Subcutaneous abdominal adipose tissue (tissue), 5 donors: Measurements from ENCODE around the gene ACOXL.

Source experiments
- H3K27ac ChIP-seq: one replicate; pipeline ENCODE4 v1.7.0; 2013; ENCODE audit warnings: low read depth, mild to moderate bottlenecking, inconsistent platforms, low read length, moderate library complexity
- H3K27me3 ChIP-seq, 5 donors: one replicate each; pipeline ENCODE4 v1.7.0; 2013; ENCODE audit warnings: low read length in 5 of 5, inconsistent platforms in 1 of 5; ENCODE audit not compliant: control insufficient read depth in 5 of 5, insufficient read depth in 4 of 5
- H3K36me3 ChIP-seq, 5 donors: one replicate each; pipeline ENCODE4 v1.7.0; 2013; ENCODE audit warnings: low read length in 5 of 5; ENCODE audit not compliant: control insufficient read depth in 5 of 5, insufficient read depth in 5 of 5
- H3K4me1 ChIP-seq, 5 donors: one replicate each; pipeline ENCODE4 v1.7.0; 2013; ENCODE audit warnings: low read length in 5 of 5, mild to moderate bottlenecking in 3 of 5, moderate library complexity in 1 of 5; ENCODE audit not compliant: control insufficient read depth in 5 of 5, insufficient read depth in 5 of 5
- H3K4me3 ChIP-seq, 5 donors: one replicate each; pipeline ENCODE4 v1.7.0; 2013; ENCODE audit warnings: low read length in 5 of 5, low read depth in 1 of 5
- H3K9ac ChIP-seq, 5 donors: one replicate each; pipeline ENCODE4 v1.7.0; 2013; ENCODE audit warnings: low read length in 5 of 5, mild to moderate bottlenecking in 4 of 5, moderate library complexity in 3 of 5
- H3K9me3 ChIP-seq, 5 donors: one replicate each; pipeline ENCODE4 v1.7.0; 2013; ENCODE audit warnings: low read length in 5 of 5; ENCODE audit not compliant: control insufficient read depth in 5 of 5
- donor health status: healthy.
- donor health status: healthy.
- donor health status: healthy.
- donor health status: healthy.
- donor health status: healthy.

The ACOXL gene

DNA sequence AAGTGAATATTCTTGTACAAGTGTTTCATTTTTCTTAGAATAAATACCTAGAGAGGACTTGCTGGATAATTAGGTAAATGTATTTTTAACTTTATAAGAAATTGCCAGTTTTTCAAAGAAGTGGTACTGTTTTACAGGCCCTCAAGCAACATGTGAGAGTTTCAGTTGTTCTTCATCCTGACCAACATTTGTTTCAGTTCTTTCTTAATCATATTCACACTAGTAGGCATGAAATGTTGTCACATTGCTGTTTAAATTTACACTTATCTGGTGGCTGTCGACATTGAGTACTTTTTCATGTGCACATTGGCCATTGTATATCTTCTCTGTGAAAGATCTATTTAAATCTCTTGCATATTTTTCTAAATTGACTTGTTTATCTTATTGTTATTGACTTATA lies 178.1 kb downstream of the ACOXL start:
- Histone ChIP-seq H3K4me1 (no peaks in the 10 kb centered on the region), H3K9me3 (peaks cover 5 to 11% (median 9%) of the 10 kb centered on the region in 5 donors), H3K36me3 (no peaks in the 10 kb centered on the region), H3K9ac (no peak overlapping the region), H3K27me3 (no peaks in the 10 kb centered on the region), H3K4me3 (no peak overlapping the region), H3K27ac (no peak overlapping the region)

GRCh38 chr2:110919738-110920137 lies 187.4 kb downstream of the ACOXL start:
- no peak overlapping the region for H3K4me3 ChIP-seq
- peaks cover 0 to 15% (median 12%) of the 10 kb centered on the region in 5 donors for H3K4me1 ChIP-seq
- H3K9me3 ChIP-seq: peaks cover 0 to 5% (median 4%) of the 10 kb centered on the region in 5 donors
- no peak overlapping the region for H3K27ac ChIP-seq
- H3K27me3 ChIP-seq: no peaks in the 10 kb centered on the region
- H3K9ac ChIP-seq: no peak overlapping the region
- no peaks in the 10 kb centered on the region for H3K36me3 ChIP-seq

- H3K9ac ChIP-seq: no peak overlapping the region
- H3K9me3 ChIP-seq: peaks cover 0 to 8% (median 2%) of the 10 kb centered on the region in 5 donors
- no peaks in the 10 kb centered on the region for H3K27me3 ChIP-seq
- peaks cover 0 to 15% (median 12%) of the 10 kb centered on the region in 5 donors for H3K4me1 ChIP-seq
- H3K27ac ChIP-seq: no peak overlapping the region
- H3K4me3 ChIP-seq: no peak overlapping the region
- no peaks in the 10 kb centered on the region for H3K36me3 ChIP-seq
Measured at GRCh38 chr2:110925479-110925878, 193.1 kb downstream of the ACOXL start.

DNA sequence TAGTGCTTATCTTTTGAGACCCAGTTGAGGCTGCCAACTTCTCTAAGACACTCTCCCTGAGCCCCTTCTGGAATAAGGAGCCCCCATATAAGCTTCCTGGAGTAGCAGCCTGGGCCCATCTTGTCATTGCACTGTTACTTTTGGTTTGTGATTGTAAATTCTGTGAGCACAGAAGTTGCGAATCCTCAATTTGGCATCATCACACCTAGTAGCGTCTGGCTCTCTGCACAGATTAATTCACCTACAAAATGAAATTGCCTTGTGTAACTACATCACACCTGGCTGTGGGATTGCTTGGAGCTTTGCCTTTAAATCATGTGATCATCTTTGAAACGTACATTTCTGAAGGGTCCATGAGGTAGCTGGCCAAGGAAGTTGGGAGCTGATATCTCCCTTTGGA lies 195.2 kb downstream of the ACOXL start:
- H3K4me1 ChIP-seq: peaks cover 0 to 20% (median 6%) of the 10 kb centered on the region in 5 donors
- H3K36me3 ChIP-seq: no peaks in the 10 kb centered on the region
- H3K9me3 ChIP-seq: peaks cover 0 to 8% (median 2%) of the 10 kb centered on the region in 5 donors
- no peak overlapping the region for H3K4me3 ChIP-seq
- no peak overlapping the region for H3K27ac ChIP-seq
- no peaks in the 10 kb centered on the region for H3K27me3 ChIP-seq
- no peak overlapping the region for H3K9ac ChIP-seq

- Histone ChIP-seq H3K36me3 (no peaks in the 10 kb centered on the region), H3K9me3 (peaks cover 0 to 8% (median 2%) of the 10 kb centered on the region in 5 donors), H3K27ac (no peak overlapping the region), H3K4me1 (peaks cover 0 to 11% (median 0%) of the 10 kb centered on the region in 5 donors), H3K4me3 (no peak overlapping the region), H3K9ac (no peak overlapping the region), H3K27me3 (no peaks in the 10 kb centered on the region)
Measured at GRCh38 chr2:110929528-110929927, 197.2 kb downstream of the ACOXL start.

GRCh38 chr2:110931648-110932047 lies 199.3 kb downstream of the ACOXL start:
- no peak overlapping the region for H3K9ac ChIP-seq
- no peak overlapping the region for H3K27ac ChIP-seq
- H3K4me3 ChIP-seq: no peak overlapping the region
- peaks cover 0 to 8% (median 2%) of the 10 kb centered on the region in 5 donors for H3K9me3 ChIP-seq
- H3K4me1 ChIP-seq: peaks cover 0 to 11% (median 0%) of the 10 kb centered on the region in 5 donors
- no peaks in the 10 kb centered on the region for H3K36me3 ChIP-seq
- peaks cover 0 to 3% (median 0%) of the 10 kb centered on the region in 5 donors for H3K27me3 ChIP-seq

DNA sequence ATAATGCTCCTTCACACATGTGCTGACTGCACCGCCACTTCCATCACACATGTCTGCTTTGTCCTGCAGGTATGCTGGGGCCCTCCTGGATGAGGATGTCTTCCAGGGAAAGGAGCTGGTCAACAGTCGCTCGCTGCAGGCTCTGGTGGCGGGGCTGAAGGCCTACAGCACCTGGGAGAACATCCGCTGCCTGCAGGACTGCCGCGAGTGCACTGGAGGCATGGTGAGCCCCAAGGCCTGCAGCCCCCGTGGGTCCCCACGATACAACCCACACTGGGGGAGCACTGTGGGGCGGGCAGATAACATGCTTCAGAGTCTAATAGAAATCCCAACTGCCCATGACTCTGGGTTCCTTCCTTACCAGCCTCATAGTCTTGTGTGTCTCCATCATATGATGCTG lies 201.0 kb downstream of the ACOXL start:
- no peaks in the 10 kb centered on the region for H3K36me3 ChIP-seq
- peaks cover 0 to 11% (median 0%) of the 10 kb centered on the region in 5 donors for H3K4me1 ChIP-seq
- peaks cover 0 to 8% (median 2%) of the 10 kb centered on the region in 5 donors for H3K9me3 ChIP-seq
- no peak overlapping the region for H3K9ac ChIP-seq
- no peak overlapping the region for H3K27ac ChIP-seq
- peaks cover 0 to 3% (median 0%) of the 10 kb centered on the region in 5 donors for H3K27me3 ChIP-seq
- no peak overlapping the region for H3K4me3 ChIP-seq

DNA sequence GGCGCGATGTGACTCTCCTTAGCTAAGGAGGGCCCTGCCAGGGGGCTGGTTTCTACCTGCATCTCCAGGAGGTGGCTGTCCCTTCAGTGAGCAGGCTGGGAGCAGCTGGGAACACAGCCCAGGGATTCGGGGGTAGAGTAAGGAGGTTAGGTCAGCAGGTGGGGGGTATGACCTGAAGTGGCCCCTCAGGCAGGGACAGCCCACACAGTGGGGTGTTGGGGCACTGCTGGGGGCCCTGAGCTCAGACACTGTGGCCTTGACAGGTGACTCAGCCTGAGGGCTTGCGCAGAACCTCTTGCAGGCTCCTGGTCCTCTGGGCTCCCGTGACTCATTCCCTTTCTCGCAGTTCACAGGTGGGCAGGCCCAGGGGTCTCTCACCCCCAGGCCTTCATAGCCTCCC lies 202.6 kb downstream of the ACOXL start:
- H3K4me3 ChIP-seq: no peak overlapping the region
- no peaks in the 10 kb centered on the region for H3K36me3 ChIP-seq
- H3K9ac ChIP-seq: no peak overlapping the region
- H3K9me3 ChIP-seq: peaks cover 0 to 2% (median under 1%) of the 10 kb centered on the region in 5 donors
- H3K27me3 ChIP-seq: peaks cover 0 to 3% (median 0%) of the 10 kb centered on the region in 5 donors
- no peak overlapping the region for H3K27ac ChIP-seq
- H3K4me1 ChIP-seq: peaks cover 0 to 13% (median 0%) of the 10 kb centered on the region in 5 donors

- H3K27me3 ChIP-seq: no peaks in the 10 kb centered on the region
- no peak overlapping the region for H3K9ac ChIP-seq
- peaks cover 0 to 7% (median 0%) of the 10 kb centered on the region in 5 donors for H3K4me1 ChIP-seq
- H3K36me3 ChIP-seq: no peaks in the 10 kb centered on the region
- H3K27ac ChIP-seq: no peak overlapping the region
- no peaks in the 10 kb centered on the region for H3K9me3 ChIP-seq
- no peak overlapping the region for H3K4me3 ChIP-seq
Measured at GRCh38 chr2:110940376-110940910, 208.1 kb downstream of the ACOXL start.

DNA sequence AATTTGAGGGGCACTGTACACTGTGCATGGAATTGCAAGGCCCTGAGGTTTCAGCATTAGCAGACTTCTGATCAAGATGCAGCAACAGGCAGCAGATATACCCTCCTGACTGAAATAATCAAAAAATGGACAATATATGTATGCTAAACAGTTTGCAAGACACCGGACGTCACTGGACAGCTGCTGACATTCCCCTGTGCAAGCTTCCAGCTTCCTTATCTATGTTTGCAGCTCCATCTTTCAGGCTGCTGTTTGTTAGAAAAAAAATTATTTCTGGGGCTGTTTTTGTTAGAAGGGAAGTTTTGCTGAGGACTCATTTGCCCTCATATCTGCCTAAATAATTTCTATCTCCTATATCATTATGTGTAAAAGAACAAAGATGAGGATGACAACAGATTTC lies 208.9 kb downstream of the ACOXL start:
- H3K4me3 ChIP-seq: no peak overlapping the region
- no peak overlapping the region for H3K9ac ChIP-seq
- H3K36me3 ChIP-seq: no peaks in the 10 kb centered on the region
- H3K4me1 ChIP-seq: peaks cover 0 to 7% (median 0%) of the 10 kb centered on the region in 5 donors
- no peaks in the 10 kb centered on the region for H3K27me3 ChIP-seq
- no peak overlapping the region for H3K27ac ChIP-seq
- H3K9me3 ChIP-seq: no peaks in the 10 kb centered on the region
